ENCODE data around the gene NR2C2AP.
A peak's percentile ranks its signal among the peaks of the same experiment; 100 is the strongest.

The NR2C2AP gene

DNA sequence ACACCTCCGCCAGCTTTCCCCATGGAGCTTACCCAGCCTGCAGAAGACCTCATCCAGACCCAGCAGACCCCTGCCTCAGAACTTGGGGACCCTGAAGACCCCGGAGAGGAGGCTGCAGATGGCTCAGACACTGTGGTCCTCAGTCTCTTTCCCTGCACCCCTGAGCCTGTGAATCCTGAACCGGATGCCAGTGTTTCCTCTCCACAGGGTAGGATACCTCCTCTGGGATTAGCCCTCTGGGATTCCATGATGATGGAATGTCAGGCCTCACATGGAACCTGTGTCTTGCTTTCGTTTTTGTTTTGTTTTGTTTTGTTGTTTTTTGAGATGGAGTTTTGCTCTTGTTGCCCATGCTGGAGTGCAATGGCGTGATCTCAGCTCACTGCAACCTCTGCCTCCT is 9.3 kb downstream of the NR2C2AP start:
- H3K4me1 ChIP-seq (ENCODE audit: insufficient read depth, low read length, severe bottlenecking) = peaks cover 31% of the 10 kb centered on the region
- H3F3A ChIP-seq (ENCODE audit: insufficient read depth, low read length) = no peaks in the 10 kb centered on the region
- TF ChIP-seq EZH2 (IDR thresholded peaks at IDR 0.05; ENCODE audit: borderline replicate concordance, low read length) = no peak
- TF ChIP-seq, protein P1, sequence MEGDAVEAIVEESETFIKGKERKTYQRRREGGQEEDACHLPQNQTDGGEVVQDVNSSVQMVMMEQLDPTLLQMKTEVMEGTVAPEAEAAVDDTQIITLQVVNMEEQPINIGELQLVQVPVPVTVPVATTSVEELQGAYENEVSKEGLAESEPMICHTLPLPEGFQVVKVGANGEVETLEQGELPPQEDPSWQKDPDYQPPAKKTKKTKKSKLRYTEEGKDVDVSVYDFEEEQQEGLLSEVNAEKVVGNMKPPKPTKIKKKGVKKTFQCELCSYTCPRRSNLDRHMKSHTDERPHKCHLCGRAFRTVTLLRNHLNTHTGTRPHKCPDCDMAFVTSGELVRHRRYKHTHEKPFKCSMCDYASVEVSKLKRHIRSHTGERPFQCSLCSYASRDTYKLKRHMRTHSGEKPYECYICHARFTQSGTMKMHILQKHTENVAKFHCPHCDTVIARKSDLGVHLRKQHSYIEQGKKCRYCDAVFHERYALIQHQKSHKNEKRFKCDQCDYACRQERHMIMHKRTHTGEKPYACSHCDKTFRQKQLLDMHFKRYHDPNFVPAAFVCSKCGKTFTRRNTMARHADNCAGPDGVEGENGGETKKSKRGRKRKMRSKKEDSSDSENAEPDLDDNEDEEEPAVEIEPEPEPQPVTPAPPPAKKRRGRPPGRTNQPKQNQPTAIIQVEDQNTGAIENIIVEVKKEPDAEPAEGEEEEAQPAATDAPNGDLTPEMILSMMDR (IDR thresholded peaks at IDR 0.05; ENCODE audit: low read length) = no peak
- H3K36me3 ChIP-seq (ENCODE audit: insufficient read depth, low read length) = peaks cover 36% of the 10 kb centered on the region
- H3K9ac ChIP-seq (ENCODE audit: low read length) = peak overlapping the region; percentile 81; the same call in 1 of the 2 replicates
- H3K4me3 ChIP-seq (ENCODE audit: low read depth, low read length, poor library complexity, severe bottlenecking) = peak overlapping the region; percentile 85
- no peaks in the 10 kb centered on the region for H3K9me2 ChIP-seq (ENCODE audit: low read depth, low read length)
- H3K27ac ChIP-seq (ENCODE audit: low read depth, low read length, poor library complexity, severe bottlenecking) = peak overlapping the region; percentile 52
- H3K79me2 ChIP-seq (ENCODE audit: insufficient read depth, low read length) = peaks cover 16% of the 10 kb centered on the region; the same call in 1 of the 2 replicates
- H4K20me1 ChIP-seq (ENCODE audit: insufficient read depth, low read length) = no peaks in the 10 kb centered on the region
- no peaks in the 10 kb centered on the region for H3K27me3 ChIP-seq (ENCODE audit: insufficient read depth, low read length)
- peak overlapping the region; percentile 61 for H3K4me2 ChIP-seq (ENCODE audit: low read length)
- H2AFZ ChIP-seq (ENCODE audit: low read length) = no peak overlapping the region
- H3K9me3 ChIP-seq (ENCODE audit: low read length) = no peaks in the 10 kb centered on the region

DNA sequence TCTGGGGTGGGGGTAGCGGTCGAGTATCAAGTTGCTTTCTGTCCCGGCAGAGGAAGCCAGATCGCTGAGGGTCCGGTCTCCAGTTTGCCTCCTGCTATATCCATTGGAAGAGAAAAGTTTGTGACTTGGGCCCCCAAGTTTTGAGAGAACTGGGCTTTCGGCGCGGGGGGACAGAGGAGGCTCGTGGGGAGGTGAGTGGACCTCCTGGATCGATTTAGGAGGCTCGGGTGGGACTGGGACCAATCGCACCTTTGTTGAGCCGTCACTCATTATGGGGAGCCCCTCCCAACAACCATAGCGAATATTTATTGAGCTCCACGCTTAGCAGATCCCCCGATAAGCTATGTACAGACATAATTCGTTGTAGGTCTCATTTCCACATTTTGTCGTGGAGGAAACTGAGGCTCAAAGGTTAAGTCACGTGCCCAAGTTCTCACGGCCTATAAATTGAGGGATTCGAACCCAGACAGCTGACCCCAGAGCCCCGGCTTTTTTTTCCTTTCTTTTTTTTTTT is 10.2 kb downstream of the NR2C2AP start:
- H4K20me1 ChIP-seq (ENCODE audit: insufficient read depth, low read length) = no peaks in the 10 kb centered on the region
- no peak for TF ChIP-seq EZH2 (IDR thresholded peaks at IDR 0.05; ENCODE audit: borderline replicate concordance, low read length)
- TF ChIP-seq, protein P1 (IDR thresholded peaks at IDR 0.05; ENCODE audit: low read length) = no peak
- H3K36me3 ChIP-seq (ENCODE audit: insufficient read depth, low read length) = peaks cover 26% of the 10 kb centered on the region
- peak overlapping the region; percentile 61 for H3K4me2 ChIP-seq (ENCODE audit: low read length)
- no peaks in the 10 kb centered on the region for H3K27me3 ChIP-seq (ENCODE audit: insufficient read depth, low read length)
- H3K4me3 ChIP-seq (ENCODE audit: low read depth, low read length, poor library complexity, severe bottlenecking) = peak overlapping the region; percentile 85
- H3K9me2 ChIP-seq (ENCODE audit: low read depth, low read length) = no peaks in the 10 kb centered on the region
- H3K9me3 ChIP-seq (ENCODE audit: low read length) = no peaks in the 10 kb centered on the region
- H3K4me1 ChIP-seq (ENCODE audit: insufficient read depth, low read length, severe bottlenecking) = peaks cover 31% of the 10 kb centered on the region
- H3K27ac ChIP-seq (ENCODE audit: low read depth, low read length, poor library complexity, severe bottlenecking) = peak overlapping the region; percentile 52
- H2AFZ ChIP-seq (ENCODE audit: low read length) = no peak overlapping the region
- peaks cover 16% of the 10 kb centered on the region; the same call in 1 of the 2 replicates for H3K79me2 ChIP-seq (ENCODE audit: insufficient read depth, low read length)
- H3F3A ChIP-seq (ENCODE audit: insufficient read depth, low read length) = no peaks in the 10 kb centered on the region
- peak overlapping the region; percentile 81 for H3K9ac ChIP-seq (ENCODE audit: low read length)

DNA sequence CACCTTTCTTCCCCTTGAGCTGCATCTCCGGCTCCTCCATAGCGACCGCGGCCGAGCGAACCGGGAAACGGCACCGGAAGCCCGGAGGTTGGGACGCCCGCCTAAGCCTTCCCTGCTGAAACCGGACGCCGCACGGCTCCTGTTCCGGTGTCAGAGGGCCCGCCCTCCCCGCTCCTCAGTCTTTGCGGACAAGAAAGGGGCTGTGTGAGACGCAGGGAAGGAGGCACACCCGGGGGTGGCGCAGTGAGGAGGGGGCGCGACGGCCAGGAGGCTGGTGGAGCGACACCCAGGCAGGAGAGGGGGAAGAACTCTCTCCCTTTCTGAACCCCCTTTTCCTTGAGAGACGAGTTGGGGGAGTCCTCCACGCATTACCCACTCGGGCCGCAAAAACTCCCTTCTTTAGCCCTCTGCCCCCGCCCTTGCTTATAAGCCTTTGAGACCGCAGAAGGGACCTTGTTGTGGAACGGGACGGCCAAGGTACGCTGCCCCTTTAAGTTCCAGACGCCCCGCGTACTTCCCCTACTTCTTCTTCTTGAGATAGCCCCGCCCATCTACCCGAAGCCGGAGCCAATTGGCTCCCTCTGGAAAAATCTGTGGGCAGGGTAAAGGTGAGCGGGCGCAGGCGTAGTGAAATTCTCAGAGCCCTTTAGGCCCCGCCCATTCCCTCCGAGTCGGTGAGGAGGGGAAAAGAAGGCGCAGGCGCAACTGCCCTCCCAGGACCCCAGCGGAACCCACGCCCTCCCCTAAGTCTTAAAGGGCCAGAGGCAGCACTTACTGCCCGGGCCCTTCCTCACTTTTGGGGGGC is 10.9 kb downstream of the NR2C2AP start, which contains the start of the genes BORCS8 and RFXANK:
BORCS8 (minus strand) TSS at position 75 of the 805 bp plus-strand sequence; CDS start at position 40, 35 bp downstream.
RFXANK (plus strand) TSS at position 181 of the 805 bp plus-strand sequence. CDS start 1,689 bp downstream, outside the sequence.
- peaks cover 16% of the 10 kb centered on the region; the same call in 1 of the 2 replicates for H3K79me2 ChIP-seq (ENCODE audit: insufficient read depth, low read length)
- H3K4me3 ChIP-seq (ENCODE audit: low read depth, low read length, poor library complexity, severe bottlenecking) = peak within 1 kb of the TSS; percentile 85
- H2AFZ ChIP-seq (ENCODE audit: low read length) = no peak within 1 kb of the TSS

More for the DNA sequence above, 10.9 kb downstream of the NR2C2AP start, which contains the start of the genes BORCS8 and RFXANK:
- no peaks in the 10 kb centered on the region for H4K20me1 ChIP-seq (ENCODE audit: insufficient read depth, low read length)
- H3K9me3 ChIP-seq (ENCODE audit: low read length) = no peaks in the 10 kb centered on the region
- H3K9ac ChIP-seq (ENCODE audit: low read length) = peak within 1 kb of the TSS; percentile 85
- peaks cover 22% of the 10 kb centered on the region for H3K36me3 ChIP-seq (ENCODE audit: insufficient read depth, low read length)
- no peaks in the 10 kb centered on the region for H3F3A ChIP-seq (ENCODE audit: insufficient read depth, low read length)
- TF ChIP-seq, protein P1 (IDR thresholded peaks at IDR 0.05; ENCODE audit: low read length) = no peak
- no peak for TF ChIP-seq EZH2 (IDR thresholded peaks at IDR 0.05; ENCODE audit: borderline replicate concordance, low read length)
- peaks cover 31% of the 10 kb centered on the region for H3K4me1 ChIP-seq (ENCODE audit: insufficient read depth, low read length, severe bottlenecking)
- peak within 1 kb of the TSS; percentile 90 for H3K27ac ChIP-seq (ENCODE audit: low read depth, low read length, poor library complexity, severe bottlenecking)
- no peaks in the 10 kb centered on the region for H3K9me2 ChIP-seq (ENCODE audit: low read depth, low read length)
- H3K4me2 ChIP-seq (ENCODE audit: low read length) = peak within 1 kb of the TSS; percentile 71
- no peaks in the 10 kb centered on the region for H3K27me3 ChIP-seq (ENCODE audit: insufficient read depth, low read length)
